GM21360 (cell line): Measurements from ENCODE around the gene PHIP.

Source experiments
- ATAC-seq: cut with Tn5 transposase; IDR thresholded peaks from one replicate; pipeline ENCODE4 v1.9.1; 2021; ENCODE audit warnings: mild to moderate bottlenecking, moderate library complexity; ENCODE audit not compliant: unreplicated experiment

The PHIP gene

GRCh38 chr6:79011940-79012339 lies 66.1 kb downstream of the PHIP start:
- ATAC-seq, result no peak

- ATAC-seq, result no peak
These were observed 67.6 kb downstream of the PHIP start for GRCh38 chr6:79010422-79010821.

- ATAC-seq, result no peak
These were observed 68.2 kb downstream of the PHIP start for GRCh38 chr6:79009819-79010218.

GRCh38 chr6:79005497-79005896 lies 72.6 kb downstream of the PHIP start:
- no peak for ATAC-seq

GRCh38 chr6:79005024-79005423 lies 73.0 kb downstream of the PHIP start:
- no peak for ATAC-seq

- ATAC-seq, result no peak
These were observed 73.8 kb downstream of the PHIP start for GRCh38 chr6:79004239-79004638.

GRCh38 chr6:79001415-79001814 lies 76.6 kb downstream of the PHIP start:
- ATAC-seq, result no peak

- ATAC-seq, result no peak
These were observed 78.3 kb downstream of the PHIP start for GRCh38 chr6:78999737-79000136.

GRCh38 chr6:78995946-78996345 lies 82.1 kb downstream of the PHIP start:
- ATAC-seq, result no peak

GRCh38 chr6:78995346-78995745 lies 82.7 kb downstream of the PHIP start:
- ATAC-seq, result no peak

- no peak for ATAC-seq
These were observed 84.1 kb downstream of the PHIP start for GRCh38 chr6:78993955-78994354.

GRCh38 chr6:78989191-78989590 lies 88.9 kb downstream of the PHIP start:
- no peak for ATAC-seq

GRCh38 chr6:78986161-78986560 lies 91.9 kb downstream of the PHIP start:
- no peak for ATAC-seq

GRCh38 chr6:78984225-78984950 lies 93.7 kb downstream of the PHIP start:
- no peak for ATAC-seq

- no peak for ATAC-seq
These were observed 110.9 kb downstream of the PHIP start for GRCh38 chr6:78967191-78967590.

- ATAC-seq, result no peak
These were observed 111.5 kb downstream of the PHIP start for GRCh38 chr6:78966542-78966941.

GRCh38 chr6:78962448-78962847 lies 115.6 kb downstream of the PHIP start:
- no peak for ATAC-seq

- ATAC-seq, result no peak
These were observed 123.3 kb downstream of the PHIP start for GRCh38 chr6:78954740-78955139.

- no peak for ATAC-seq
These were observed 124.3 kb downstream of the PHIP start for GRCh38 chr6:78953798-78954197.

- ATAC-seq, result no peak
These were observed 125.7 kb downstream of the PHIP start for GRCh38 chr6:78952362-78952761.

GRCh38 chr6:78948785-78949184 lies 129.3 kb downstream of the PHIP start:
- ATAC-seq, result no peak

- no peak for ATAC-seq
These were observed 130.1 kb downstream of the PHIP start for GRCh38 chr6:78947962-78948361.

GRCh38 chr6:78947529-78947928 lies 130.5 kb downstream of the PHIP start:
- no peak for ATAC-seq
